C4-2B (cell line): Measurements from ENCODE around the gene SLC6A17.

Experiments used
- ZFX ChIP-seq: fragments of 450-650 bp; IDR thresholded peaks from 2 replicates; pipeline ENCODE4 v1.6.1; 2017
- TF ChIP-seq, protein P1 (sequence below): fragments of 450-650 bp; conservative IDR thresholded peaks from 2 replicates; pipeline ENCODE4 v1.5.1; 2017; ENCODE audit warnings: mild to moderate bottlenecking

DNA sequence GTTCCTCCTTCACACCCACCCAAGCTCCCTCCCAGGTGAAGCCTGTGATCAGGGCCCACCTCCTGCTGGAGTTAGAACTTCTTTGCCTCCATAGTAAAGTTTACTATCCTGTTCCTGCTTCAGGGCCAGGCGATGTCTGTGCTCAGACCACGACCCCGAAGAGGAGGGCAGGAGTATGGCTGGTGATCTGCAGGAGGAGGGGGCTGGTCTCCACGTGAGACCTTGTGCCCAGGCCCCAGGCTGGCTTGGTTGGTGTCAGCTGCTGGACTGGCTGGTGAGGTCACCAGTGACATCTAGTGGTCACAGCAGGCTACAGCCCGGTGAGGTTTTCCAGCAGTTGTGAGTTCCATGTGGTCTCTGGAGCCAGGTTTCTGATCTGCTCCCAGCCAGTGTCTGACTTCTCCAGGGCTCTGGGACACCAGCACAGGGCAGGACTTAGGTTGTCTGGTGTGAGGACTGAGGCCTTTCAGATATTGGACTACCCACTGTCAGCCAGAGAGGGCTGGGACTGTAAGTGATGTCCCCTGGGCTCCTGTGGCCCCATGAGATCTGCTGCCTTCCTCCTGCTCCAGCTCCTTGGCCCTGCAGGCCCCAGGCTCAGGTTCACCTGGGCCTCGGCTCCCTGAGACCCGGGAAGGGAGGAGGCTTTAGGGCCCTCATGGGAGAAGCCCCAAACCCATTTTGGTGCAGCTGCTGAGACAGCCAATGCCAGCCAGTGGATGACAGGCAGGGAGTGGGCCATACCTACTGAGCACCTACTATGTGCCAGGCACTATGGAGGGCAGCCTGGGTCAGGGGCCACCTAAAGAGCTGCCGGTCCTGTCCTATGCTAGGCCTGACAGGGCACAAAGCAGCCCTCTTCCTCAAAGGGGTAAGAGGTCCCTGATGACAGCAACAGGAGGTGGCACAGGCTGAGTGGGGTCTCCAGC, 44.0 kb upstream of the SLC6A17 start:
- TF ChIP-seq, protein P1, sequence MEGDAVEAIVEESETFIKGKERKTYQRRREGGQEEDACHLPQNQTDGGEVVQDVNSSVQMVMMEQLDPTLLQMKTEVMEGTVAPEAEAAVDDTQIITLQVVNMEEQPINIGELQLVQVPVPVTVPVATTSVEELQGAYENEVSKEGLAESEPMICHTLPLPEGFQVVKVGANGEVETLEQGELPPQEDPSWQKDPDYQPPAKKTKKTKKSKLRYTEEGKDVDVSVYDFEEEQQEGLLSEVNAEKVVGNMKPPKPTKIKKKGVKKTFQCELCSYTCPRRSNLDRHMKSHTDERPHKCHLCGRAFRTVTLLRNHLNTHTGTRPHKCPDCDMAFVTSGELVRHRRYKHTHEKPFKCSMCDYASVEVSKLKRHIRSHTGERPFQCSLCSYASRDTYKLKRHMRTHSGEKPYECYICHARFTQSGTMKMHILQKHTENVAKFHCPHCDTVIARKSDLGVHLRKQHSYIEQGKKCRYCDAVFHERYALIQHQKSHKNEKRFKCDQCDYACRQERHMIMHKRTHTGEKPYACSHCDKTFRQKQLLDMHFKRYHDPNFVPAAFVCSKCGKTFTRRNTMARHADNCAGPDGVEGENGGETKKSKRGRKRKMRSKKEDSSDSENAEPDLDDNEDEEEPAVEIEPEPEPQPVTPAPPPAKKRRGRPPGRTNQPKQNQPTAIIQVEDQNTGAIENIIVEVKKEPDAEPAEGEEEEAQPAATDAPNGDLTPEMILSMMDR: peak; percentile 97
- peak; percentile 21; the same call in 1 of the 2 replicates for TF ChIP-seq ZFX
